GM12872 (cell line): ENCODE data around the gene MIPOL1.

Source experiments
- TF ChIP-seq, protein P1 (sequence below): IDR thresholded peaks from 3 replicates; pipeline ENCODE4 v1.5.1; 2011; ENCODE audit warnings: low read depth, mild to moderate bottlenecking, low read length, moderate library complexity; ENCODE audit not compliant: insufficient read depth

The MIPOL1 gene

GRCh38 chr14:37330910-37331309 is 133.2 kb downstream of the MIPOL1 start:
- TF ChIP-seq, protein P1, sequence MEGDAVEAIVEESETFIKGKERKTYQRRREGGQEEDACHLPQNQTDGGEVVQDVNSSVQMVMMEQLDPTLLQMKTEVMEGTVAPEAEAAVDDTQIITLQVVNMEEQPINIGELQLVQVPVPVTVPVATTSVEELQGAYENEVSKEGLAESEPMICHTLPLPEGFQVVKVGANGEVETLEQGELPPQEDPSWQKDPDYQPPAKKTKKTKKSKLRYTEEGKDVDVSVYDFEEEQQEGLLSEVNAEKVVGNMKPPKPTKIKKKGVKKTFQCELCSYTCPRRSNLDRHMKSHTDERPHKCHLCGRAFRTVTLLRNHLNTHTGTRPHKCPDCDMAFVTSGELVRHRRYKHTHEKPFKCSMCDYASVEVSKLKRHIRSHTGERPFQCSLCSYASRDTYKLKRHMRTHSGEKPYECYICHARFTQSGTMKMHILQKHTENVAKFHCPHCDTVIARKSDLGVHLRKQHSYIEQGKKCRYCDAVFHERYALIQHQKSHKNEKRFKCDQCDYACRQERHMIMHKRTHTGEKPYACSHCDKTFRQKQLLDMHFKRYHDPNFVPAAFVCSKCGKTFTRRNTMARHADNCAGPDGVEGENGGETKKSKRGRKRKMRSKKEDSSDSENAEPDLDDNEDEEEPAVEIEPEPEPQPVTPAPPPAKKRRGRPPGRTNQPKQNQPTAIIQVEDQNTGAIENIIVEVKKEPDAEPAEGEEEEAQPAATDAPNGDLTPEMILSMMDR = no peak

GRCh38 chr14:37340353-37340752 is 142.6 kb downstream of the MIPOL1 start:
- TF ChIP-seq, protein P1 = no peak

DNA sequence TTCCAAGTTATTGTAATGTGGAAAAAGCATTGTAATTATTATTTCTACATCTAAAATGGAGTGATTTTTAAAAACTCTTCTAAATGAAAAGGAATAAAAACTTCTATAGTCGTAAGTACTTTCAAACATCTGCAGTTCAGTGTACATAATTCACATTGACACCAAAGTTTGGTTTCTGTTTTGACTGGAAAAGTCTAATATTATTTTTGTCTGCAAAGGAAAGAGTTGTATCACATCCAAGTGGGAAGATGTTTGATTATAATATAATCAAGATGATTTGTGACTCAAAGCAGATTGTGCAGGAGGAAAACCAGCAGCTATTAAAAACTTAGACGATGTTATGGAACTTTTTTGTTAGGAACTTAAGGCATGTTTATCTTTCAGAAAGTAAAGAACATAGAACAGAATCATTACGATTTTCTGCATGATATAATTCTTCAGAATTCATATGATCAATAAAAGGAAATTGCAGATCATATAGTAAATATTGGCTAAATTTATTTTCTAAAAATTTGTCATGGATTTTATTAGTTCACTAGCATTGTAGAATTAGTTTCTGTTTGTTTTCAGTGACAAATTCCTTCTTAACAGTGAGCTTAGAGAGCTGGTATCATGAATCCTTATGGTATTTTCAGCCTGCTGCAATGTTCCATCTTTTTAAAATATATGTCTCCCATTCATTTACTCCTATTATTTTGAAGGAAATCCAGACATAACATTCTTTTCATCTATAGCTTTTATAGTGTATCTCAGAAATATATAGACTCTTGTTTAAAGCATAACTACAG is 145.8 kb downstream of the MIPOL1 start:
- TF ChIP-seq, protein P1 = no peak

DNA sequence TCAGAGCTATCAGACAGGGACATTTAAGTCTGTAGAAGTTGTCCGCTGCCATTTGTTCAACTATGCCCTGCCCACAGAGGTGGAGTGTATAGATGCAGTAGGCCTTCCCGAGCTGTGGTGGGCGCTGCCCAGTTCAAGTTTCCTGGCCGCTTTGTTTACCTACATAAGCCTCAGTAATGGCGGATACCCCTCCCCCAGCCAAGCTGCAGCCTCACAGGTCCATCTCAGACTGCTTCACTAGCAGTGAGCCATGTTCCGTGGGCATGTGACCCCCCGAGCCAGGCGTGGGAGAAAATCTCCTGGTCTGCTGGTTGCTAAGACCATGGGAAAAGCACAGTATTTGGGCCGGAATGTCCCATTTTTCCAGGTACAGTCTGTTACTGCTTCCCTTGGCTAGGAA is 165.9 kb downstream of the MIPOL1 start:
- TF ChIP-seq, protein P1 = no peak

DNA sequence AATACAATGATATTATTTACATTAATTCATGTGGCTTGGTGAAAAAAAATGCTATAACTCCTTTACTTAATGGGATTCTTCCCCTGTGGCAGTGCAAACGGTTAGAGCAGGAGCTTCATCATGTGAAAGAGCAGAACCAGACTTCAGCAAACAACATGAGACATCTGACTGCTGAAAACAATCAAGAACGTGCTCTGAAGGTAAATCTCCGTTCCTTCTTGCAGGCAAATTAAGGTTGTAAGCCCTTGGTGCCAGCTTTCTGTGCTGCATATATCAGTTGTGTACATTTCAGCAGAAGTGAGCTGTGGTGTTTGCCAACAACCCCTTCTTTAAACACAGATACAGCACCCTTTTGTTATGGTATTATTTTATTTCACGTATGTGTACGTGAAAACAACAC is 171.7 kb downstream of the MIPOL1 start:
- TF ChIP-seq, protein P1 = no peak

DNA sequence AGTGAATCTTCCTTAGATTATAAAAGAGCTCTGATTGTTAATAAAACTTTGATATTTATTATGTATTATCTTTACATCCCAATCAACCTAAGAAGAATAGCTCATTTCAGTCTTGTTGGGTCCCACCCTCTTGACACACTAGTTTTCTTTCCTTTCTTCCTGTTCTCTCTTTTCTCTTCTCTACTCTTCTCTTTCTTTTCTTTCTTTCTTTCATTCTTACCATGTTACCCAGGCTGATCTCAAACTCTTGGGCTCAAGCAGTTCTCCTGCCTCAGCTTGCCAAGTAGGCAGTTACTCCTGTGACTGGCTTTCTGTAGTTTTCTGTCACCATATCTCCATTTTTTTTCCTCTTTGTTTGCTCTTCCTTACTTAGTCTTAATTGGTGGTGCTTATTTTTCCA is 177.8 kb downstream of the MIPOL1 start:
- TF ChIP-seq, protein P1 = no peak

- TF ChIP-seq, protein P1 = no peak
Measured at GRCh38 chr14:37376944-37377609, 179.3 kb downstream of the MIPOL1 start.
